GM12878 (cell line): ENCODE data around the gene RAPGEF6. TPM values are rescaled to one million over a fixed set of nuclear protein-coding genes. Genes with fewer than 3 reads are reported as not detected.

Source experiments
- BHLHE40 ChIP-seq, 2 experiments: fragments of 450-650 bp in 1 of 2; IDR thresholded peaks; 2 replicates each; pipeline ENCODE4 v1.6.1; 2011 to 2017; ENCODE audit warnings: low read depth in 2 of 2, borderline replicate concordance in 1 of 2, improper control_type of control experiment in 1 of 2, low read length in 1 of 2, mild to moderate bottlenecking in 1 of 2
- BMI1 ChIP-seq: fragments of 450-650 bp; IDR thresholded peaks from 2 replicates; pipeline ENCODE4 v1.6.1; 2016; ENCODE audit warnings: mild to moderate bottlenecking, moderate library complexity, borderline replicate concordance
- CEBPZ ChIP-seq: fragments of 150-350 bp; IDR thresholded peaks from 2 replicates; pipeline ENCODE4 v1.6.1; 2016; ENCODE audit warnings: low read depth, low read length
- DPF2 ChIP-seq: fragments of 450-650 bp; IDR thresholded peaks from 2 replicates; pipeline ENCODE4 v1.6.1; 2017; ENCODE audit warnings: mild to moderate bottlenecking
- E2F4 ChIP-seq: IDR thresholded peaks from 2 replicates; pipeline ENCODE4 v1.6.1; 2012; ENCODE audit warnings: low read depth, low read length, improper control_type of control experiment
- EP300 ChIP-seq, 2 experiments: fragments of 150-350 bp in 1 of 2; IDR thresholded peaks; 2 replicates each; pipeline ENCODE4 v1.6.1; 2011 to 2012; ENCODE audit warnings: low read depth in 2 of 2, low read length in 2 of 2, borderline replicate concordance in 1 of 2, improper control_type of control experiment in 1 of 2, inconsistent platforms in 1 of 2; ENCODE audit not compliant: control insufficient read depth in 1 of 2
- EZH2 ChIP-seq: IDR thresholded peaks from 2 replicates; pipeline ENCODE4 v1.6.1; 2012; ENCODE audit warnings: low read depth, mild to moderate bottlenecking, control low read depth, inconsistent platforms, low read length, borderline replicate concordance; ENCODE audit not compliant: control insufficient read depth
- HDAC2 ChIP-seq: fragments of 200-600 bp; sonication (generic); IDR thresholded peaks from 2 replicates; pipeline ENCODE4 v1.6.1; 2017
- MEF2A ChIP-seq: IDR thresholded peaks from 2 replicates; pipeline ENCODE4 v1.6.1; 2011; ENCODE audit warnings: low read depth, mild to moderate bottlenecking, low read length, moderate library complexity; ENCODE audit not compliant: insufficient read depth
- MYB ChIP-seq: fragments of 150-350 bp; IDR thresholded peaks from 2 replicates; pipeline ENCODE4 v1.6.1; 2014; ENCODE audit warnings: mild to moderate bottlenecking, low read depth, low read length, borderline replicate concordance
- NBN ChIP-seq: fragments of 450-650 bp; IDR thresholded peaks from 2 replicates; pipeline ENCODE4 v1.6.1; 2016
- NFIC ChIP-seq: IDR thresholded peaks from 2 replicates; pipeline ENCODE4 v1.6.1; 2012; ENCODE audit warnings: low read depth, mild to moderate bottlenecking, inconsistent platforms, low read length, moderate library complexity
- NFYA ChIP-seq: IDR thresholded peaks from 2 replicates; pipeline ENCODE4 v1.6.1; 2011; ENCODE audit warnings: low read depth, mild to moderate bottlenecking, low read length, improper control_type of control experiment, borderline replicate concordance
- PBX3 ChIP-seq: IDR thresholded peaks from 2 replicates; pipeline ENCODE4 v1.6.1; 2011; ENCODE audit warnings: mild to moderate bottlenecking, low read depth, low read length, moderate library complexity; ENCODE audit not compliant: insufficient replicate concordance
- PRDM15 ChIP-seq: fragments of 450-650 bp; formaldehyde crosslinking; IDR thresholded peaks from 2 replicates; pipeline ENCODE4 v1.4.0; 2020; ENCODE audit warnings: mild to moderate bottlenecking, moderate library complexity
- RAD51 ChIP-seq: fragments of 450-650 bp; IDR thresholded peaks from 2 replicates; pipeline ENCODE4 v1.6.1; 2016; ENCODE audit warnings: moderate library complexity, mild to moderate bottlenecking, inconsistent platforms
- RELA ChIP-seq: fragments of 450-650 bp; IDR thresholded peaks from 2 replicates; pipeline ENCODE4 v1.8.0; 2014; ENCODE audit warnings: borderline replicate concordance; ENCODE audit not compliant: partially characterized antibody
- RUNX3 ChIP-seq: IDR thresholded peaks from 2 replicates; pipeline ENCODE4 v1.6.1; 2012; ENCODE audit warnings: low read length, inconsistent platforms
- SPI1 ChIP-seq: IDR thresholded peaks from 2 replicates; pipeline ENCODE4 v1.6.1; 2011; ENCODE audit warnings: low read depth, mild to moderate bottlenecking, low read length, moderate library complexity, borderline replicate concordance; ENCODE audit not compliant: insufficient read depth
- WRNIP1 ChIP-seq: IDR thresholded peaks from 2 replicates; pipeline ENCODE4 v1.6.1; 2011; ENCODE audit warnings: low read depth, low read length, improper control_type of control experiment, borderline replicate concordance
- polyA plus RNA-seq, 11 experiments: library from polyadenylated mRNA; depleted of rRNA in 4 of 11; unstranded in 6 of 11; stranded (reverse) in 5 of 11; fragments of >200 nt; fragmentation: Nextera tagmentation in 4 of 11; fragmentation: Illumina TruSeq in 1 of 11; extraction: Ambion mirVana in 4 of 11; extraction: Trizol in 1 of 11; gene quantifications; 1 replicate in 1 of 11; 2 replicates in 10 of 11; pipeline versions ENCODE4 v1.2.1 to v1.2.3, GENCODE V29; 2011 to 2016; ENCODE audit warnings: inconsistent platforms in 2 of 11, missing spikeins in 2 of 11, low read depth in 1 of 11
- total RNA-seq, 4 experiments: library from RNA; depleted of rRNA in 3 of 4; stranded (reverse); fragments of >200 nt in 3 of 4; fragmentation: Illumina TruSeq in 1 of 4; extraction: Trizol in 1 of 4; gene quantifications; 2 replicates each; pipeline versions ENCODE4 v1.2.1 to v1.2.3, GENCODE V29; 2013 to 2021

Gene RAPGEF6
- total and polyA plus RNA-seq, 10 of the 15 experiments (the other 5 are each of a cell fraction or from before 2014, with no cell fraction given) = 2.9 to 24.0 (median 14.2) TPM

- no peak for TF ChIP-seq BHLHE40 (IDR thresholded peaks at IDR 0.05; ENCODE audit: borderline replicate concordance in 1 of 2, low read depth in 2 of 2, low read length in 1 of 2)
- no peak for TF ChIP-seq WRNIP1
- TF ChIP-seq RAD51 = no peak
- no peak for TF ChIP-seq BMI1
- peak; percentile 90 for TF ChIP-seq SPI1
- TF ChIP-seq NFIC = peak; percentile 64; the same call in 1 of the 2 replicates
- TF ChIP-seq NFYA = no peak
- no peak for TF ChIP-seq CEBPZ
- TF ChIP-seq NBN = 0 out of 2 replicates have a peak, but pooled peaks have one; percentile 39
- TF ChIP-seq MYB = no peak
- TF ChIP-seq EP300 (IDR thresholded peaks at IDR 0.05; ENCODE audit: borderline replicate concordance in 1 of 2, control insufficient read depth in 1 of 2, low read depth in 2 of 2, low read length in 2 of 2) = peak in 1 of 2 experiments; percentile 24; a peak in 1 of 4 replicates
- 0 out of 2 replicates have a peak, but pooled peaks have one; percentile 5 for TF ChIP-seq MEF2A
- TF ChIP-seq PBX3 = no peak
- TF ChIP-seq E2F4 = no peak
- no peak for TF ChIP-seq RELA
- no peak for TF ChIP-seq HDAC2
- TF ChIP-seq PRDM15 (CRISPR knock-in tag) = no peak
- peak; percentile 33; the same call in 1 of the 2 replicates for TF ChIP-seq DPF2
- peak; percentile 39; the same call in 1 of the 2 replicates for TF ChIP-seq RUNX3
- TF ChIP-seq EZH2 = no peak
These were observed 12.2 kb upstream of the RAPGEF6 start (continued) for GRCh38 chr5:131647048-131647769.
